Spleen (tissue), 7 donors: Measurements from ENCODE around the gene SOX8.

Source experiments
- POLR2A ChIP-seq, 3 donors: fragments of 450-650 bp; IDR thresholded peaks; one replicate each; pipeline ENCODE4 v1.5.1; 2017; ENCODE audit warnings: antibody characterized with exemption in 3 of 3, mild to moderate bottlenecking in 1 of 3
- TF ChIP-seq, protein P1 (sequence below), 11 experiments: fragments of 200-600 bp in 7 of 11; fragments of 450-650 bp in 4 of 11; sonication (generic) in 4 of 11; IDR thresholded peaks in 8 of 11; conservative IDR thresholded peaks in 3 of 11; 1 replicate in 7 of 11; 2 replicates in 4 of 11; pipeline versions ENCODE4 v1.4.0 to v1.8.0; 2016 to 2021; ENCODE audit warnings: antibody characterized with exemption in 11 of 11, inconsistent platforms in 4 of 11, mild to moderate bottlenecking in 1 of 11
- donor health status: DM: no; HTN: no; CAD: no; lungs with moderate emphysema.
- donor health status: DM: no; HTN: no; CAD: no.
- donor health status: DM: no; HTN: no; CAD: no.

DNA sequence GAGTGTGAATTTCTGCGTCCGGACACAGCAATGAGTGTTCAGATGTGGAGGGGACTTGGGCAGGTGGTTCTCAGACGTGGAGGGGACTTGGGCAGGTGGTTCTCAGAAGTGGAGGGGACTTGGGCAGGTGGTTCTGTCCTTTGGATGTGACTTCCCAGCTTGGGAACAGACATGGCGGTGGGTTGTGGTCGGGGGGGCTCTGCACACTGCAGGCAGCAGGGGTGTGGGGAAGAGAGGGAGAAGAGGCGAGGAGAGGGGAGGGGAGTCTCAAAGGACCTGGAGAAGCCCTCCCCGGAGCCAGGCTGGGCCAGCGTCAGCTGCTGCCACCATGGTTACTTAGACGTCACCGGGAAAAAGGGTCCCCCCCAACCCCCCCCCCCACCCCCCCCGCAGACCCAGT, 9.8 kb downstream of the SOX8 start:
- TF ChIP-seq, protein P1, sequence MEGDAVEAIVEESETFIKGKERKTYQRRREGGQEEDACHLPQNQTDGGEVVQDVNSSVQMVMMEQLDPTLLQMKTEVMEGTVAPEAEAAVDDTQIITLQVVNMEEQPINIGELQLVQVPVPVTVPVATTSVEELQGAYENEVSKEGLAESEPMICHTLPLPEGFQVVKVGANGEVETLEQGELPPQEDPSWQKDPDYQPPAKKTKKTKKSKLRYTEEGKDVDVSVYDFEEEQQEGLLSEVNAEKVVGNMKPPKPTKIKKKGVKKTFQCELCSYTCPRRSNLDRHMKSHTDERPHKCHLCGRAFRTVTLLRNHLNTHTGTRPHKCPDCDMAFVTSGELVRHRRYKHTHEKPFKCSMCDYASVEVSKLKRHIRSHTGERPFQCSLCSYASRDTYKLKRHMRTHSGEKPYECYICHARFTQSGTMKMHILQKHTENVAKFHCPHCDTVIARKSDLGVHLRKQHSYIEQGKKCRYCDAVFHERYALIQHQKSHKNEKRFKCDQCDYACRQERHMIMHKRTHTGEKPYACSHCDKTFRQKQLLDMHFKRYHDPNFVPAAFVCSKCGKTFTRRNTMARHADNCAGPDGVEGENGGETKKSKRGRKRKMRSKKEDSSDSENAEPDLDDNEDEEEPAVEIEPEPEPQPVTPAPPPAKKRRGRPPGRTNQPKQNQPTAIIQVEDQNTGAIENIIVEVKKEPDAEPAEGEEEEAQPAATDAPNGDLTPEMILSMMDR (IDR thresholded peaks at IDR 0.05 in 8 of 11, conservative IDR thresholded peaks at IDR 0.05 in 3 of 11), result no peak
- TF ChIP-seq POLR2A (IDR thresholded peaks at IDR 0.05), result no peak
